HAP-1 (cell line): ENCODE data around the gene DNAH11.

ENCODE experiments used
- DNase-seq, 2 experiments: peaks; one replicate each; pipeline ENCODE4 v3.0.0-alpha.2; 2016 to 2020; ENCODE audit warnings: low spot score in 2 of 2
- H3K27me3 ChIP-seq: fragments of 250-450 bp; sonication (Bioruptor Pico); 2 replicates; pipeline ENCODE4 v1.5.1; 2020; ENCODE audit warnings: low read depth, mild to moderate bottlenecking, moderate library complexity
- H3K36me3 ChIP-seq: fragments of 250-450 bp; sonication (Bioruptor Pico); replicated peaks from 2 replicates; pipeline ENCODE4 v1.5.1; 2020; ENCODE audit warnings: mild to moderate bottlenecking
- H3K4me1 ChIP-seq: fragments of 250-450 bp; sonication (Bioruptor Pico); 2 replicates; pipeline ENCODE4 v1.5.1; 2020; ENCODE audit warnings: mild to moderate bottlenecking
- H3K4me3 ChIP-seq: fragments of 250-450 bp; sonication (Bioruptor Pico); 2 replicates; pipeline ENCODE4 v1.5.1; 2020; ENCODE audit warnings: mild to moderate bottlenecking, moderate library complexity
- H3K9me3 ChIP-seq: fragments of 250-450 bp; sonication (Bioruptor Pico); 2 replicates; pipeline ENCODE4 v1.5.1; 2020; ENCODE audit warnings: mild to moderate bottlenecking, moderate library complexity
- in situ Hi-C: fragments of 300-500 bp; cut with MboI; formaldehyde crosslinking; loops from 3 replicates; pipeline ENCODE4 v1.14.3; 2020; ENCODE audit warnings: low sequenced_read_pairs, inconsistent platforms, mixed read lengths

DNAH11 gene

DNA sequence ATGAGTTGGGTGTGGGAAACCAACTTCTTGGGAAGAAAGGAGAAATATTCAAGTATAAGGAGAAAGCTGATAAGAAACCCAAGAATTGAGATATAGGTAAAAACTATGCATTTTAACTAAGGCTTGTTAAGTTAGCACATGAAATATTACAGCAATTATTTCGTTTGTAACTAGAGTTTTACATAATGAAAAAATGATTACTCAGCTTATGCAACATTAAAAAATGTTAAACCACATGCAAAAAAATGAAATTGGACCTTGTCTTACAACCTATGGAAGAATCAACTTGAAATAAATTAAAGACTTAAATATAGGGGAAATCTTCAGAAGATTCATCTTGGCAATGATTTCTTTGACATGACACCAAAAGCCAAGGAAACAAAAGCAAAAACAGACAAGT, 219.6 kb downstream of the DNAH11 start:
- Histone ChIP-seq H3K4me1 (no peaks in the 10 kb centered on the region), H3K36me3 (no peaks in the 10 kb centered on the region), H3K4me3 (no peak overlapping the region), H3K9me3 (no peaks in the 10 kb centered on the region), H3K27me3 (no peaks in the 10 kb centered on the region)
- in situ Hi-C loops, result loop anchor here (10.0 to 25.0 kb wide), 2 partner anchors 500 to 988 kb away; no protein-coding TSS in a partner anchor
- DNase-seq, result no peak

DNA sequence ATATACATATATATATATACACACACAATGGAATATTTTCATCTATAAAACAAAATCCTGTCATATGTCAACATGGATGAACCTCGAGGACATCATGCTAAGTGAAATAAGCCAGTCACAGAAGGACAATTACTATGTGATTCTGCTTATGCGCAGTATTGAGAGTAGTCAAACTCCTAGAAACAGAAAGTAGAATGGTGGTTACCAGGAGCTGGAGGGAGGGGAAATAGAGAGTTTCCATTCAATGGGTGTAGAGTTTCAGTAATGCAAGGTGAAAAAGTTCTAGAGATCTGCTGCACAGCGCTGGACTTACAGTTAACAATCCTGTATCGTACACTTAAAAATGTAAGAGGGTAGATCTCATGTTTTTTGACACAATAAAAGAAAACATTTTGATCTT, 221.0 kb downstream of the DNAH11 start:
- Histone ChIP-seq H3K4me1 (no peaks in the 10 kb centered on the region), H3K36me3 (no peaks in the 10 kb centered on the region), H3K4me3 (no peak overlapping the region), H3K27me3 (peaks cover 2% of the 10 kb centered on the region; the same call in 1 of the 2 replicates), H3K9me3 (no peaks in the 10 kb centered on the region)
- in situ Hi-C loops, result loop anchor here (10.0 to 25.0 kb wide), 2 partner anchors 502 to 989 kb away; no protein-coding TSS in a partner anchor
- DNase-seq, result no peak

DNA sequence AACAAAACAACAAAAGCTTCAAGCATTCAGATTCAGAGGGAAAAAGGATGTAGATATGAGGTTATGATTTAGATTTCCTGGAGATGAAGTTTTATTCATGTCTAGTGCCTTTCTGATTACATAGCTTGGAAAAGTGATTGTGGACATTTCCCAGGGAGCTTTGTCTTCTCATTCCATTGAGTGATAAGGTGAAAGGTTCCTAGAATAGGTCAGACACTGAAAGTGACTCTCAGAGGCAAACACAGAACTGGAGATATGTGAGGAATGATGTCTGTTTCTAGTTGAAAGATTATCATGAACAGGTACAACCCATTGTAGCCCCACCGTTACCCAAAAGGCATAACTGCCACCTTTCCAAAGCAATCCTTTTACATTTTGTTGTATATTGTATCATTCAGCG, 223.4 kb downstream of the DNAH11 start:
- H3K4me1 ChIP-seq, result no peaks in the 10 kb centered on the region
- in situ Hi-C loops, result loop anchor here (10.0 to 25.0 kb wide), 2 partner anchors 504 to 991 kb away; no protein-coding TSS in a partner anchor
- no peak for DNase-seq
- no peaks in the 10 kb centered on the region for H3K9me3 ChIP-seq
- H3K36me3 ChIP-seq, result no peaks in the 10 kb centered on the region
- H3K27me3 ChIP-seq, result peaks cover 2% of the 10 kb centered on the region; the same call in 1 of the 2 replicates
- no peak overlapping the region for H3K4me3 ChIP-seq

DNA sequence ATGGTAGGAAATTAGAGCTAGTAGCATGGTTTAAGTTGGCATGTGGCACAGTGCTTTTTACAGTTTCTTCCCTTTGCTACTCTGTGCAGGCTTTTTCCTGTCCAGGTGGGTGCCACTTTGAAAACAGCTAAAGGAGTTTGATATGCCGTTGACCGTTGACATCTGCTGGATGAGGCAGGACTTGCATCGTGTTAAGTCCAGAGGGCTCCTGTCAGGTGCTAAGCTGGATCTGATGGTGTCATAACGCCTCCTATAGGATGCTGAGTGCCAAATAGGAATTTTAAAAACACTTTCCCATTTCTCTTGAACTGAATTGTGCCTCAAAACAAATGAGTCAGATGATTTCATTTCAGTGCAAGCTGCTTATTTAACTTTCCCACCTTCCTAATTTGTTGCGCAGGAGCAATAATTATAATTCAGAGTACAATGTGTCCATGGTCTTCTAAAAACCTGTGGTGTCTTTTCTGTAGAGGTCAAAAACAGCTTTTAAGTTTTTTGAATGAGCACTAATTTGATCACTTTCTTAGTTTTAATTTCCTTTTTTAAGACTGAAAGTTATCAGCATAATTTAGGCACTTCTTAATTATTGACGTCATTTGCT, 224.6 kb downstream of the DNAH11 start:
- in situ Hi-C loops, result loop anchor here (10.0 to 25.0 kb wide), 2 partner anchors 505 to 993 kb away; no protein-coding TSS in a partner anchor

GRCh38 chr7:21768279-21768678, 225.4 kb downstream of the DNAH11 start:
- H3K27me3 ChIP-seq, result peaks cover 2% of the 10 kb centered on the region; the same call in 1 of the 2 replicates
- H3K9me3 ChIP-seq, result no peaks in the 10 kb centered on the region
- H3K4me3 ChIP-seq, result no peak overlapping the region
- no peak for DNase-seq
- peaks cover 13% of the 10 kb centered on the region for H3K4me1 ChIP-seq
- no peaks in the 10 kb centered on the region for H3K36me3 ChIP-seq
- in situ Hi-C loops, result loop anchor here (10.0 to 25.0 kb wide), 2 partner anchors 506 to 993 kb away; no protein-coding TSS in a partner anchor

More for the DNA sequence above, 224.6 kb downstream of the DNAH11 start:
- H3K4me1 ChIP-seq, result peaks cover 5% of the 10 kb centered on the region
- no peaks in the 10 kb centered on the region for H3K9me3 ChIP-seq
- DNase-seq, result peak; percentile 78 to 85
- no peak overlapping the region for H3K4me3 ChIP-seq
- H3K36me3 ChIP-seq, result no peaks in the 10 kb centered on the region
- H3K27me3 ChIP-seq, result peaks cover 2% of the 10 kb centered on the region; the same call in 1 of the 2 replicates

- no peak overlapping the region for H3K4me3 ChIP-seq
- no peaks in the 10 kb centered on the region for H3K9me3 ChIP-seq
- in situ Hi-C loops, result loop anchor here (25.0 kb wide), 1 partner anchor 509 kb away; no protein-coding TSS in a partner anchor
- DNase-seq, result no peak
- H3K4me1 ChIP-seq, result peaks cover 19% of the 10 kb centered on the region
- no peaks in the 10 kb centered on the region for H3K36me3 ChIP-seq
- H3K27me3 ChIP-seq, result peaks cover 2% of the 10 kb centered on the region; the same call in 1 of the 2 replicates
Observed at GRCh38 chr7:21771266-21771665, 228.4 kb downstream of the DNAH11 start.

DNA sequence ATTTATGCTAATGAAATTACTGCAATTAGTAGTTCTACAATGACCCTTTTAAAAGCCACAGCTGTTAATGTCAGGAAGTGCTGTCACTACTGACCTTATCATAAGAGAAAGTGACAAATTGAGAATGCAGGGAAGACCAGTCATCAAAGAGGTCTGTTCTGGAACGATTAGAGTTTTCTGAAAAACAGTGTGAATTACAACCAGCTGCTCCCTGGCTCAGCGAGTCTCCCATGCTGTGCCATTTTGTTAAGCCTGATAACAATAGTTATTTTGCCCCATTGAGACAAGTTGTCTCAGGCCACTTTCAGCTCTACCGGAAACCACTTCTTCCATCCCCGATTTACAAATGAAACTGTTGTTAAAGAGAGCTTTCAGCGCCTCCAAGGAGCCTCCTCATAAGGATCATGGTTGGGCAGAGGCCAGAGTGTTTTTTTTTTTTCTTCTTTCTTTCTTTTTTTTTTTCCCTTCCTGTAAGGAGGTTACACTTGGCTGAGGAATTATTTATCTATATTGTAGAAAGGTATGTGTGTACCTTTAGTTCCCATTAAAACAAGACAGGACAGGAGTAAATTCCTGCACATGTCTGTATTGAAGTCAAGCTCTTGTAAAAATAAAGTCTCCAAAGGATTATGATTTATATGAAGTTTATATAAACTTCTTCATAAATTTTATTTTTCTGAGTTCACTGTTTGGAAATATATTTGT, 229.2 kb downstream of the DNAH11 start:
- in situ Hi-C loops, result loop anchor here (25.0 kb wide), 1 partner anchor 510 kb away; no protein-coding TSS in a partner anchor
- no peaks in the 10 kb centered on the region for H3K9me3 ChIP-seq
- peaks cover 2% of the 10 kb centered on the region; the same call in 1 of the 2 replicates for H3K27me3 ChIP-seq
- DNase-seq, result peak in 1 of 2 experiments; percentile 25
- H3K36me3 ChIP-seq, result no peaks in the 10 kb centered on the region
- H3K4me3 ChIP-seq, result no peak overlapping the region
- peaks cover 19% of the 10 kb centered on the region for H3K4me1 ChIP-seq

GRCh38 chr7:21773326-21773725, 230.5 kb downstream of the DNAH11 start:
- H3K36me3 ChIP-seq, result no peaks in the 10 kb centered on the region
- no peaks in the 10 kb centered on the region for H3K9me3 ChIP-seq
- H3K4me1 ChIP-seq, result peaks cover 19% of the 10 kb centered on the region
- in situ Hi-C loops, result loop anchor here (25.0 kb wide), 1 partner anchor 511 kb away; no protein-coding TSS in a partner anchor
- no peak overlapping the region for H3K4me3 ChIP-seq
- DNase-seq, result peak in 1 of 2 experiments; percentile 86
- no peaks in the 10 kb centered on the region; the same call in 1 of the 2 replicates for H3K27me3 ChIP-seq

GRCh38 chr7:21777921-21778320, 235.1 kb downstream of the DNAH11 start:
- Histone ChIP-seq H3K9me3 (no peaks in the 10 kb centered on the region), H3K4me3 (no peak overlapping the region), H3K4me1 (peaks cover 9% of the 10 kb centered on the region), H3K36me3 (no peaks in the 10 kb centered on the region), H3K27me3 (no peaks in the 10 kb centered on the region)
- DNase-seq, result no peak
- in situ Hi-C loops, result no loop called here

DNA sequence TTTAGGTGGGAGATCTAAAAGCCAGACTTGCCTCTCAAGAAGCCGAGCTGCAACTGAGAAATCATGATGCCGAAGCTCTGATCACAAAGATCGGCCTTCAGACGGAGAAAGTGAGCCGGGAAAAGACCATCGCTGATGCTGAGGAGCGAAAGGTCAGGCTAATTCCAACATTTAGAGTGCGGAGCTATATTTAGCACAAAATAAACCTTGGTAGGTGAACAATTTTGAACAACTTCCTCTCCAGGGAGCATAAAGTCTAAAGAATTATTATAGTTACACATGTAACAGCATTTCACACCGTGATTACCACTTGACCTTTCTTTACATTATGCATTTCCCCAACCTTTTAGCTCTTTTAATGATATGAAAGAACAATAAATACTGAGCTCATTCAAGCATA, 236.1 kb downstream of the DNAH11 start:
- in situ Hi-C loops, result no loop called here
- DNase-seq, result no peak

DNA sequence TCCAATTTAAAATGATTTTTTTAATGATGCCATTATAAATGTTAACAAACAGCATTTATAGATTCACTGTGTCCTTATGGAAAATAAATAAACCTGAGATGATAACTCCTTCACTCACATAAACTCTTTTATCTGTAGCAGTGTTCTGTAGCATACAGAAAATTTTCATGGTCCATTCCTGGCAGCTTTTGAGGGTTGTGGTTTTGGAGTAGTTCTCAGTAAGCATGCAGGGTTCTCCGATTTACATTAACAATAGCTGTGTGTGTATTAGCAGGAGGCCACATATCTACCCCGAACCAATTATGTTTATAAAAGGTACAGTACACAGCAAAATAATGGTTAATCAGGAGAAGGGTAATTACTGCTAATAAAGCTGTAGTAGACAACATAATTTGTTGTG, 240.2 kb downstream of the DNAH11 start:
- Histone ChIP-seq H3K27me3 (no peaks in the 10 kb centered on the region), H3K4me3 (no peak overlapping the region), H3K4me1 (no peaks in the 10 kb centered on the region), H3K9me3 (no peaks in the 10 kb centered on the region), H3K36me3 (no peaks in the 10 kb centered on the region)
- in situ Hi-C loops, result no loop called here
- DNase-seq, result no peak

More for the DNA sequence above, 236.1 kb downstream of the DNAH11 start:
- Histone ChIP-seq H3K36me3 (no peaks in the 10 kb centered on the region), H3K27me3 (no peaks in the 10 kb centered on the region), H3K4me3 (no peak overlapping the region), H3K9me3 (no peaks in the 10 kb centered on the region), H3K4me1 (no peaks in the 10 kb centered on the region)

GRCh38 chr7:21784989-21785388, 242.2 kb downstream of the DNAH11 start:
- H3K9me3 ChIP-seq, result no peaks in the 10 kb centered on the region
- no peaks in the 10 kb centered on the region for H3K4me1 ChIP-seq
- DNase-seq, result no peak
- in situ Hi-C loops, result no loop called here
- H3K4me3 ChIP-seq, result no peak overlapping the region
- no peaks in the 10 kb centered on the region for H3K36me3 ChIP-seq
- H3K27me3 ChIP-seq, result no peaks in the 10 kb centered on the region

DNA sequence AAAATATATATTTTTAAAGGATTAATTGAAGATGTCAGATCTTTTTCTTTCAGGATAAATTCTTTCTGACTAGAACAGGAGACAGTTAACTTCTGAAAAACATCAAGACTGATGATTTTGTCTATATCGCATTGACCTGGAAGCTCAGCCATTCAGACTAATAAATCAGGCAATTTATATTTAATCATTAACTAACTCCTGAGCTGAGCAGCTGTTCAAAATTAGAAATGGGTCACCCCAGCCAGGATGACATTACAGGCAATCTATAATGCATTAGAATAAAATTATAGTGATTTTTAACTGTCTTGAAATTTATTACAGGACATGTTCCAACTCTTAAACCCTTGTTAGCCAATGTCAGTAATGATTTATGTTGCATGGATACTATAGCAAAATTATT, 263.0 kb downstream of the DNAH11 start:
- no peak overlapping the region for H3K4me3 ChIP-seq
- H3K27me3 ChIP-seq, result no peaks in the 10 kb centered on the region
- DNase-seq, result no peak
- no peaks in the 10 kb centered on the region for H3K4me1 ChIP-seq
- H3K9me3 ChIP-seq, result no peaks in the 10 kb centered on the region
- no peaks in the 10 kb centered on the region for H3K36me3 ChIP-seq
- in situ Hi-C loops, result no loop called here

GRCh38 chr7:21806388-21806787, 263.5 kb downstream of the DNAH11 start:
- Histone ChIP-seq H3K27me3 (no peaks in the 10 kb centered on the region), H3K4me1 (no peaks in the 10 kb centered on the region), H3K36me3 (no peaks in the 10 kb centered on the region), H3K9me3 (no peaks in the 10 kb centered on the region), H3K4me3 (no peak overlapping the region)
- no peak for DNase-seq
- in situ Hi-C loops, result no loop called here
